CD4-positive, alpha-beta memory T cell (primary cell): ENCODE measurements around the gene EMC10. TPM values are rescaled to one million over a fixed set of nuclear protein-coding genes. Genes with fewer than 3 reads are reported as not detected.

Source experiments
- CTCF ChIA-PET: fragments of 350-600 bp; sonication (Branson Sonifier 250); formaldehyde crosslinking; loops from one replicate; lab custom pipeline; 2021; ENCODE audit warnings: inconsistent platforms; ENCODE audit not compliant: partially characterized antibody; lab: Charles Lee
- POLR2A ChIA-PET: fragments of 350-600 bp; sonication (Branson Sonifier 250); formaldehyde crosslinking; loops from one replicate; lab custom pipeline; 2021; ENCODE audit not compliant: partially characterized antibody; lab: Charles Lee
- DNase-seq, 5 donors: peaks; one replicate each; pipeline versions ENCODE4 v3.0.0 to v3.0.0-alpha.2; 2020 to 2022; ENCODE audit warnings: mixed read lengths in 1 of 5
- H3K27ac ChIP-seq: one replicate; pipeline ENCODE4 v1.7.0; 2013; ENCODE audit warnings: low read depth, low read length
- H3K27me3 ChIP-seq: 2 replicates; pipeline ENCODE4 v1.7.0; 2013; ENCODE audit warnings: mild to moderate bottlenecking, low read length, moderate library complexity; ENCODE audit not compliant: insufficient read depth
- H3K36me3 ChIP-seq: 2 replicates; pipeline ENCODE4 v1.7.0; 2013; ENCODE audit warnings: mild to moderate bottlenecking, low read length, moderate library complexity; ENCODE audit not compliant: insufficient read depth
- H3K4me1 ChIP-seq: 2 replicates; pipeline ENCODE4 v1.7.0; 2013; ENCODE audit warnings: mild to moderate bottlenecking, low read length, moderate library complexity; ENCODE audit not compliant: insufficient read depth
- H3K4me3 ChIP-seq, 2 donors: one replicate each; pipeline ENCODE4 v1.7.0; 2013; ENCODE audit warnings: low read length in 2 of 2, mild to moderate bottlenecking in 1 of 2
- H3K9me3 ChIP-seq, 2 donors: one replicate each; pipeline ENCODE4 v1.7.0; 2013; ENCODE audit warnings: low read length in 2 of 2, control low read depth in 1 of 2; ENCODE audit not compliant: control insufficient read depth in 1 of 2
- H3K27ac Mint-ChIP-seq, 7 donors: one replicate each; pipeline ENCODE4 v1.8.0; 2020 to 2021; ENCODE audit warnings: mixed read lengths in 7 of 7, mild to moderate bottlenecking in 6 of 7, inconsistent platforms in 3 of 7, moderate library complexity in 3 of 7
- H3K27me3 Mint-ChIP-seq, 2 donors: one replicate each; pipeline ENCODE4 v1.8.0; 2020 to 2021; ENCODE audit warnings: mixed read lengths in 2 of 2
- H3K36me3 Mint-ChIP-seq, 2 donors: one replicate each; pipeline ENCODE4 v1.8.0; 2020 to 2021; ENCODE audit warnings: mixed read lengths in 2 of 2, inconsistent platforms in 1 of 2, mild to moderate bottlenecking in 1 of 2
- H3K4me1 Mint-ChIP-seq, 4 donors: one replicate each; pipeline ENCODE4 v1.8.0; 2020 to 2021; ENCODE audit warnings: mixed read lengths in 4 of 4, mild to moderate bottlenecking in 1 of 4
- H3K4me3 Mint-ChIP-seq, 8 donors: one replicate each; pipeline ENCODE4 v1.8.0; 2020 to 2021; ENCODE audit warnings: mixed read lengths in 8 of 8, mild to moderate bottlenecking in 7 of 8, moderate library complexity in 6 of 8, inconsistent platforms in 3 of 8
- H3K9me3 Mint-ChIP-seq, 8 donors: one replicate each; pipeline ENCODE4 v1.8.0; 2020 to 2021; ENCODE audit warnings: mixed read lengths in 8 of 8, mild to moderate bottlenecking in 5 of 8, inconsistent platforms in 3 of 8, moderate library complexity in 1 of 8
- intact Hi-C: fragments of 100-400 bp; cut with micrococcal nuclease; formaldehyde crosslinking; loops from one replicate; pipeline ENCODE4 v1.15.1; 2023
- polyA plus RNA-seq, 2 donors: library from polyadenylated mRNA; unstranded; fragments of 300-500 nt; fragmentation: Illumina TruSeq; gene quantifications; one replicate each; pipeline ENCODE4 v1.2.3, GENCODE V29; 2021
- total RNA-seq, 2 experiments: library from RNA; stranded (reverse); gene quantifications; one replicate each; pipeline ENCODE4 v1.2.3, GENCODE V29; 2021

EMC10 gene
- total and polyA plus RNA-seq, 4 experiments from 2014 or later = 7.8 to 92.6 (median 46.9) TPM

DNA sequence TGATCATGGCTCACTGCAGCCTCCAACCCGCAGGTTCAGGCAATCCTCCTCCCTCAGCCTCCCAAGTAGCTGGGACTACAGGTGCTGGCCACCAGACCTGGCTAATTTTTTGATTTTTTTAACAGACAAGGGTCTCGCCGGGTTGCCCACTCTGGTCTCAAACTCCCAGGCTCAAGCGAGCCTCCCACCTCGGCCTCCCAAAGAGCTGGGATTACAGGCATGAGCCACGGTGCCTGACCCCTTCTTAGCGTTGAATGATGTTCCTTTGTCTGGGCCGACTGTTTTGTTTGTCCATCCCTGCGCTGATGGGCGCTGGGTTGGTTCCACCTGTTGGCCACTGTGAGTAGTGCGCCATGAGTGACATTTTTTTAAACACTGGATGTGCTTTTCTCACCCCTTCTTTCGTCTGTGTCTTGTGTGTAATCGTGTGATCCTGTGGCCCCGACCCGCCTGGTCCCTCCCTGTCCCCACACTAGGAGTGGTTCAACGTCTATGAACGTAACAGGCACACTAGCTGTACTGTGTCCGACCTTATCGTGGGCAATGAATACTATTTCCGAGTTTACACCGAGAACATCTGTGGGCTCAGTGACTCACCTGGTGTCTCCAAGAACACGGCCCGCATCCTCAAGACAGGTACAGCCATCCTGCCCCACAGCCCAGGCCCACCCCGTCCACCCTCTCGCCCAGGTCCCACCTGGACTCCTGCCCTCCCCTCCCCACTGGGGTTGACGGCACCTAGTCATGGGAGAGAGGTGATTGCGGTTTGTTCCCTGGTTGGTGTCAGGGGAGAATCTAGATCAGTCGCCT lies 15.0 kb upstream of the EMC10 start:
- H3K9me3 ChIP-seq = no peaks in the 10 kb centered on the region
- H3K4me1 ChIP-seq = no peaks in the 10 kb centered on the region
- Mint-ChIP-seq H3K36me3 (no peaks in the 10 kb centered on the region), H3K27ac (peak overlapping the region in 1 of 7 donors; percentile 63), H3K4me1 (peaks cover 3 to 6% (median 4%) of the 10 kb centered on the region in 4 donors), H3K9me3 (no peaks in the 10 kb centered on the region), H3K4me3 (no peak overlapping the region), H3K27me3 (peaks cover 5 to 18% of the 10 kb centered on the region in 2 donors)
- intact Hi-C loops = loop anchor here (1.0 kb wide), 2 partner anchors 93 to 104 kb away; no protein-coding TSS in a partner anchor
- ChIA-PET POLR2A (interaction anchor here (1.9 kb wide), 1 partner anchor 104 kb away, joined by 9 read pairs; no protein-coding TSS in a partner anchor), CTCF (interaction anchor here (0.7 to 1.9 kb wide), 11 partner anchors 13 to 104 kb away, joined by 3 to 19 read pairs (median 5); partner anchors contain the start of gene NAPSA)
- H3K27ac ChIP-seq = no peak overlapping the region
- H3K36me3 ChIP-seq = no peaks in the 10 kb centered on the region
- peak in 4 of 5 donors; percentile 37 to 51 (median 46) for DNase-seq
- no peak overlapping the region for H3K4me3 ChIP-seq
- peaks cover 2% of the 10 kb centered on the region for H3K27me3 ChIP-seq

DNA sequence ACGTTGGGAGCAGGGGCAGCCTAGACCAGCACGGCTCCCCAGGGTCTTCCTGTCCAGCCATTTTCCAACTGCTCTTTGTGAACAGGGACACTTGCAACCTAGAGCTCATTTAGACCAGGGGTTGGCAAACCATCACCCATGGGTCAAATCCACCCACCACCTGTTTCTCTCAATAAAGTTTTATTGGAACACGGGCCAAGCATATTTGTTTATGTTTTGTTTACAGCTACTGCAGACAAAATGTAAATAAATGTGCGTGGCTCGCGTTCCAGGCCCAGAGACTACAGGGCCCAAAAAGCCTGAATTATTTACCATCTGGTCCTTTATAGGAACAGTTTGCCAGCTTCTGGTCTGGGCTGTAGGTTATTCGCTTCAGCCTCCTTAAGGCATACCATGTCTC lies 13.3 kb upstream of the EMC10 start:
- POLR2A ChIA-PET = interaction anchor here (1.1 kb wide), 1 partner anchor 13 kb away, joined by 3 read pairs; the partner anchor contains the start of genes EMC10 and GARIN5A
- no peaks in the 10 kb centered on the region for H3K9me3 Mint-ChIP-seq

DNA sequence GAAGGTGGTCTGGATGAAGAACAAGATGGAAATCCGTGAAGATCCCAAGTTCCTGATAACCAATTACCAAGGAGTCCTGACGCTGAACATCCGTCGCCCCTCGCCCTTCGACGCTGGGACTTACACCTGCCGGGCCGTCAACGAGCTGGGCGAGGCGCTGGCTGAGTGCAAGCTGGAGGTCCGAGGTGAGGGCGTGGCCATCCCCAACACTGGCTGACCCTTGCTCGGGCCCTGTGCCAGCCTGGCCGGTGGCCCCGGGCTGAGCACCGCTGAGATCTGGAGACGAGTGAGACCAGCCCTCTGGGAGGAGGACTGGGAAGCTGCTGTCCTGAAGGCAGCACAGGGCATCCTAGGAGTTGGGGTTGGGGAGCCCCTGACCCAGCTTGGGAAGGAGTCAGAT lies 12.0 kb upstream of the EMC10 start:
- H3K27ac Mint-ChIP-seq = no peak overlapping the region
- H3K9me3 ChIP-seq = no peaks in the 10 kb centered on the region

More for the DNA sequence above, 13.3 kb upstream of the EMC10 start:
- H3K27ac Mint-ChIP-seq = no peak overlapping the region
- H3K36me3 Mint-ChIP-seq = no peaks in the 10 kb centered on the region
- H3K27me3 Mint-ChIP-seq = peaks cover 6 to 10% of the 10 kb centered on the region in 2 donors
- no peak overlapping the region for H3K4me3 Mint-ChIP-seq
- peaks cover 2% of the 10 kb centered on the region for H3K27me3 ChIP-seq
- no peaks in the 10 kb centered on the region for H3K9me3 ChIP-seq
- no peaks in the 10 kb centered on the region for H3K4me1 ChIP-seq
- no peak overlapping the region for H3K4me3 ChIP-seq
- peaks cover 3 to 6% (median 4%) of the 10 kb centered on the region in 4 donors for H3K4me1 Mint-ChIP-seq
- intact Hi-C loops = no loop called here
- H3K27ac ChIP-seq = no peak overlapping the region
- no peak for DNase-seq
- H3K36me3 ChIP-seq = no peaks in the 10 kb centered on the region
- CTCF ChIA-PET = interaction anchor here (0.9 to 1.8 kb wide), 4 partner anchors 11 to 105 kb away, joined by 3 to 11 read pairs (median 3); no protein-coding TSS in a partner anchor

DNA sequence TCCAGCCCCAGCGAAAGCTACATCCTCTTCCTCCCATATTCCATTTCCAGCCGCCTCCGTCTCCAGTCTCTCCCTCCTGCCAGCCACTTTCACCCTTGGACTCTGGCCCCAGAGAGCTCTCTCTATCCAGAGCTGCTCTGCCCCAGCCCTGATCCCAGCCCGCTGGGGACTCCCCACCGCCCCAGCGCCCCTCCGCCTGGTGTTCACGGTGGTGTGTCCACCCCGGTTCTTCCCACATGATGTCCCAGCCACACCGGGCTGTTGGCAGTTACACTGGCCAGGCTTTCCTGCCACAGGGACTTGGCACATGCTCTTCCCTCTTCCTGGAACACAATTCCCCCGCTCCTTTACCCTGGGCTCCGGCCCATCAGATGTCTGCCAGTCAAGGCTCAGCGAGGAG lies 11.3 kb upstream of the EMC10 start:
- Mint-ChIP-seq H3K36me3 (no peaks in the 10 kb centered on the region), H3K4me1 (peaks cover 3 to 6% (median 4%) of the 10 kb centered on the region in 4 donors), H3K9me3 (no peaks in the 10 kb centered on the region), H3K27ac (no peak overlapping the region), H3K4me3 (no peak overlapping the region), H3K27me3 (peaks cover 6 to 11% of the 10 kb centered on the region in 2 donors)
- Histone ChIP-seq H3K27me3 (peaks cover 2% of the 10 kb centered on the region), H3K4me3 (no peak overlapping the region), H3K9me3 (no peaks in the 10 kb centered on the region), H3K27ac (no peak overlapping the region), H3K36me3 (no peaks in the 10 kb centered on the region), H3K4me1 (no peaks in the 10 kb centered on the region)
- DNase-seq = no peak
- POLR2A ChIA-PET = no interaction called here
- intact Hi-C loops = no loop called here
- CTCF ChIA-PET = interaction anchor here (1.3 kb wide), 1 partner anchor 108 kb away, joined by 3 read pairs; no protein-coding TSS in a partner anchor

More for the DNA sequence above, 12.0 kb upstream of the EMC10 start:
- Histone ChIP-seq H3K4me1 (no peaks in the 10 kb centered on the region), H3K27ac (no peak overlapping the region), H3K4me3 (no peak overlapping the region), H3K27me3 (peaks cover 2% of the 10 kb centered on the region), H3K36me3 (no peaks in the 10 kb centered on the region)
- H3K4me1 Mint-ChIP-seq = peaks cover 3 to 6% (median 4%) of the 10 kb centered on the region in 4 donors
- H3K27me3 Mint-ChIP-seq = peaks cover 6 to 10% of the 10 kb centered on the region in 2 donors
- intact Hi-C loops = no loop called here
- POLR2A ChIA-PET = no interaction called here
- no peak overlapping the region for H3K4me3 Mint-ChIP-seq
- H3K36me3 Mint-ChIP-seq = no peaks in the 10 kb centered on the region
- CTCF ChIA-PET = interaction anchor here (0.8 kb wide), 1 partner anchor 107 kb away, joined by 4 read pairs; no protein-coding TSS in a partner anchor
- H3K9me3 Mint-ChIP-seq = no peaks in the 10 kb centered on the region
- no peak for DNase-seq

DNA sequence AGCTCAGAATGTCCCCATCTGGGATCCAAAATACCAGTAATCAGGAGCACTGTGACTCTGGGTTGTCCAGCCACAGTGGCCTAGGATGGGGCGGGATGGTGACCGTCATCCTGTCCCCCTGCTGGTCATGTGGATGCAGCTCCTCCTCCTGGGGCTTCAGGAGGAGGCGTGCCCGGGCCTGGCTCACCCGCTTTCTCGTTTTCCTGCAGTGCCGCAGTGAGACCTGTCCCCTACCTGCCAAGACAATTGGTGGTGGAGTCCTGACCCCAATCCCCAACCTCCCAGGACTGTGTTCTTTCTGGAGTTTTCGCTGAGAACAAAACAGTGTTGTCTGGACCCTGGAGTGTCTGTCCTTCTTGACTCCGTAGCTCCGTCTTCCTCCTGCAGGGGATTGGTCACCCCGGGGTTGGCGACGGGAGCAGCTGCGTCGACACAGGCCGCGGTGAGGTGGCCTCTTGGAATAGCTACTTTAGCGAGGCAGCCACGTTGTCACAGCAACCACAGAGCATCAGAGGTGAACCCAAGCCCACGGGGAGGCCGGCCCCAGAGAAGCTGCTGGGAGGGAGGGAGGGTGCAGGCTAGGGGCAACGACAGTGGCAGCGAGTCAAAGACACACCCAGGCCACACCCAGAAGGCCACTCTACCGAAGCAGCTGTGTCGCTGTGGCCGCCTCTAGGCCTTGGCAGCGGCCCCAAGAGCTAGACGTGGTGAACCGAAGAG lies 10.2 kb upstream of the EMC10 start:
- no peaks in the 10 kb centered on the region for H3K9me3 ChIP-seq
- peaks cover 3 to 4% (median 3%) of the 10 kb centered on the region in 4 donors for H3K4me1 Mint-ChIP-seq
- no peak overlapping the region for H3K27ac Mint-ChIP-seq
- peaks cover 2% of the 10 kb centered on the region for H3K27me3 ChIP-seq
- H3K9me3 Mint-ChIP-seq = no peaks in the 10 kb centered on the region
- no peak overlapping the region for H3K4me3 Mint-ChIP-seq
- H3K27ac ChIP-seq = no peak overlapping the region
- peaks cover 6 to 8% of the 10 kb centered on the region in 2 donors for H3K27me3 Mint-ChIP-seq
- H3K36me3 ChIP-seq = no peaks in the 10 kb centered on the region
- H3K4me1 ChIP-seq = no peaks in the 10 kb centered on the region
- ChIA-PET POLR2A (interaction anchor here (1.1 kb wide), 1 partner anchor 109 kb away, joined by 4 read pairs; no protein-coding TSS in a partner anchor), CTCF (interaction anchor here (0.9 to 1.3 kb wide), 2 partner anchors 98 to 109 kb away, joined by 3 read pairs; no protein-coding TSS in a partner anchor)
- DNase-seq = no peak
- no peaks in the 10 kb centered on the region for H3K36me3 Mint-ChIP-seq
- intact Hi-C loops = no loop called here
- H3K4me3 ChIP-seq = no peak overlapping the region

DNA sequence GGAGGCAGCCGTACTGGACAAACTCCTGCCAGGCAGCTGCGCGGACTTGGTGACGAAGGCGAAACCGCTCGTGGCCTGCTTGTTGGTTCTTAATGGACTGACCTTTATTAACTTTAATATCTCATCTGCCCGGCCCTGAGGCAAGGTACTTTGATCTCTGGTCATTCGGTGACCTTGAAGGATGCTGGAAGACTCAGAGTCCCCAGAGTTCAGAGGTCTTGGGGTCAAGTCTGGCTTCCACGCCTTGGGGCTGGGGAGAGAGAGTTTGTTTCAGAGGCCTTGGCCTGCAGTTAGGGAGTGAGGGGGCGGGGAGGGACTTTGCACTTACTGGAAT lies 9.6 kb upstream of the EMC10 start:
- H3K4me1 ChIP-seq = no peaks in the 10 kb centered on the region
- H3K36me3 ChIP-seq = no peaks in the 10 kb centered on the region
- Mint-ChIP-seq H3K4me1 (no peaks in the 10 kb centered on the region), H3K9me3 (no peaks in the 10 kb centered on the region), H3K27me3 (peaks cover 4 to 5% of the 10 kb centered on the region in 2 donors), H3K4me3 (no peak overlapping the region), H3K27ac (no peak overlapping the region), H3K36me3 (no peaks in the 10 kb centered on the region)
- DNase-seq = no peak
- no peaks in the 10 kb centered on the region for H3K9me3 ChIP-seq
- no peaks in the 10 kb centered on the region for H3K27me3 ChIP-seq
- H3K27ac ChIP-seq = no peak overlapping the region
- POLR2A ChIA-PET = interaction anchor here (1.1 kb wide), 1 partner anchor 109 kb away, joined by 4 read pairs; no protein-coding TSS in a partner anchor
- no peak overlapping the region for H3K4me3 ChIP-seq
- intact Hi-C loops = no loop called here
- CTCF ChIA-PET = no interaction called here

DNA sequence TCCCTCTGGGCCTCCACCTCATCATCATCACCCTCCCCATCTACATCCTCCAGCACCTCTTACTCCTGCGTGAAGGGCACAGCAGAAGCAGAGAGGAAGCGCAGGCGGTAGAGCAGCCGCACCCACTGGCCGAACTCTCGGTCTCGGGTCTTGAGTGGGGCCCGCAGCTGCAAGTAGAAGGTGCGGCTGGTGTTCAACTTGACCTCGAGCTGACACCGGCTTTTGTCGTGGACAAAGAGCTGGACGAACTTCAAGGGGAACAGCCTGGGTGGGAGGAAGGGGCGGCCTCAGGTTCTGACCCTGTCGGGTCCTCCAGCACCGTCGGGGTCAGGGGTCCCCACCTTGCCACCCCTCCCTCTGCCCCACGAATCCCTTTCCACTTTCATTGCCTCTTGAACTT lies 8.7 kb upstream of the EMC10 start:
- intact Hi-C loops = no loop called here

More for the DNA sequence above, 8.7 kb upstream of the EMC10 start:
- Mint-ChIP-seq H3K36me3 (no peaks in the 10 kb centered on the region), H3K27ac (no peak overlapping the region), H3K4me3 (no peak overlapping the region), H3K4me1 (no peaks in the 10 kb centered on the region), H3K27me3 (peaks cover 4 to 5% of the 10 kb centered on the region in 2 donors), H3K9me3 (no peaks in the 10 kb centered on the region)
- H3K9me3 ChIP-seq = no peaks in the 10 kb centered on the region
- H3K4me3 ChIP-seq = no peak overlapping the region
- no peaks in the 10 kb centered on the region for H3K27me3 ChIP-seq
- CTCF ChIA-PET = no interaction called here
- H3K27ac ChIP-seq = no peak overlapping the region
- H3K36me3 ChIP-seq = no peaks in the 10 kb centered on the region
- H3K4me1 ChIP-seq = no peaks in the 10 kb centered on the region
- POLR2A ChIA-PET = no interaction called here
- DNase-seq = no peak
